Nephron progenitor cell (in vitro differentiated cells): ENCODE results near the gene FPGT.

Experiments used
- DNase-seq: peaks from one replicate; pipeline ENCODE4 v3.0.0; 2021
- H3K27ac Mint-ChIP-seq: 2 replicates; pipeline ENCODE4 v1.8.0; 2021; ENCODE audit warnings: mild to moderate bottlenecking, moderate library complexity, mixed read lengths
- H3K27me3 Mint-ChIP-seq: 2 replicates; pipeline ENCODE4 v1.8.0; 2021; ENCODE audit warnings: mild to moderate bottlenecking, low read depth, mixed read lengths; ENCODE audit not compliant: poor library complexity
- H3K36me3 Mint-ChIP-seq: 2 replicates; pipeline ENCODE4 v1.8.0; 2021; ENCODE audit warnings: low read depth, mixed read lengths
- H3K4me1 Mint-ChIP-seq: 2 replicates; pipeline ENCODE4 v1.8.0; 2021; ENCODE audit warnings: mixed read lengths
- H3K4me3 Mint-ChIP-seq: 2 replicates; pipeline ENCODE4 v1.8.0; 2021; ENCODE audit warnings: mild to moderate bottlenecking, moderate library complexity, mixed read lengths
- H3K9me3 Mint-ChIP-seq: 2 replicates; pipeline ENCODE4 v1.8.0; 2021; ENCODE audit warnings: mild to moderate bottlenecking, moderate library complexity, mixed read lengths
- TF ChIP-seq, protein P1 (sequence below): fragments of 200-600 bp; sonication (generic); IDR thresholded peaks from 2 replicates; pipeline ENCODE4 v1.5.0; 2021; ENCODE audit warnings: antibody characterized with exemption

The FPGT gene

DNA sequence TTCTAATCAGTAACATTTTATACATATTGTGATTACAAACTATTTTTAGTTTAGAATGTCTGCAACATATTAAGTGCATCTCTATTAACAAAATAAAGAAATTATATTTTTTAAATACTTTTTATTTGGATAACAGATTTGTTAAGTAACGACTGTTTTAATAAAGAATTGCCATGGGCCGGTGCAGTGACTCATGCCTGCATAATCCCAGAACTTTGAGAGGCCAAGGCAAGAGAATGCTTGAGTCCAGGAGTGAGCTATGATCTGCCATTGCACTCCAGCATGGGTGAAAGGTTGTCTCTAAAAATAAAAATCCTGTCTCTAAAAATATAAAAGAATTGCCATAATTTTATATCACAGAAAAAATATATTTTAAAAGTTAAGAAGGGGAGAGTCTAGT, 4.1 kb upstream of the FPGT start:
- Mint-ChIP-seq H3K36me3 (no peaks in the 10 kb centered on the region), H3K27ac (no peak overlapping the region), H3K9me3 (no peaks in the 10 kb centered on the region), H3K4me3 (no peak overlapping the region), H3K27me3 (peaks cover 3% of the 10 kb centered on the region), H3K4me1 (peaks cover 6% of the 10 kb centered on the region)
- TF ChIP-seq, protein P1, sequence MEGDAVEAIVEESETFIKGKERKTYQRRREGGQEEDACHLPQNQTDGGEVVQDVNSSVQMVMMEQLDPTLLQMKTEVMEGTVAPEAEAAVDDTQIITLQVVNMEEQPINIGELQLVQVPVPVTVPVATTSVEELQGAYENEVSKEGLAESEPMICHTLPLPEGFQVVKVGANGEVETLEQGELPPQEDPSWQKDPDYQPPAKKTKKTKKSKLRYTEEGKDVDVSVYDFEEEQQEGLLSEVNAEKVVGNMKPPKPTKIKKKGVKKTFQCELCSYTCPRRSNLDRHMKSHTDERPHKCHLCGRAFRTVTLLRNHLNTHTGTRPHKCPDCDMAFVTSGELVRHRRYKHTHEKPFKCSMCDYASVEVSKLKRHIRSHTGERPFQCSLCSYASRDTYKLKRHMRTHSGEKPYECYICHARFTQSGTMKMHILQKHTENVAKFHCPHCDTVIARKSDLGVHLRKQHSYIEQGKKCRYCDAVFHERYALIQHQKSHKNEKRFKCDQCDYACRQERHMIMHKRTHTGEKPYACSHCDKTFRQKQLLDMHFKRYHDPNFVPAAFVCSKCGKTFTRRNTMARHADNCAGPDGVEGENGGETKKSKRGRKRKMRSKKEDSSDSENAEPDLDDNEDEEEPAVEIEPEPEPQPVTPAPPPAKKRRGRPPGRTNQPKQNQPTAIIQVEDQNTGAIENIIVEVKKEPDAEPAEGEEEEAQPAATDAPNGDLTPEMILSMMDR: no peak
- no peak for DNase-seq

DNA sequence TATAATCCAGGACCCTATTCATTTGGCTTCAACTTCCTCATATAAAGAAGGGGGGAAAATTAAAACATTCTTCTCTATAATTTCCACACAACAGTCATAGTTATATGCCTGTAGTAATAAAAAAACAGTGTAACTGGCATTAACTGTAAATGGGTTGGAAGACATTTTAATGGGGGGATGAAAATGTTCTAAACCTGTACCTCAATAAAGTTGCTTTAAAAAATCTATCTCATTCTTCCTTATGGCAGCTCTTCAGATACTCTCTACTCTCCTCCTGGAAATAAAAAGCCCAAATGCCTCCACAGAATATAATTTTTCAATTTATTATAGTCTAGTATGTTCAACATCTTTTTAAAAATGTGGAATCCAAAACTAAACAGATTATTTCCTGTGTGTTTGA, 2.7 kb upstream of the FPGT start:
- H3K27me3 Mint-ChIP-seq: peaks cover 3% of the 10 kb centered on the region
- H3K27ac Mint-ChIP-seq: no peak overlapping the region
- peaks cover 6% of the 10 kb centered on the region for H3K4me1 Mint-ChIP-seq
- H3K36me3 Mint-ChIP-seq: peaks cover 4% of the 10 kb centered on the region
- H3K9me3 Mint-ChIP-seq: no peaks in the 10 kb centered on the region
- no peak for DNase-seq
- H3K4me3 Mint-ChIP-seq: no peak overlapping the region
- TF ChIP-seq, protein P1: no peak

GRCh38 chr1:74197255-74197654, 787 bp upstream of the FPGT start:
- peaks cover 3% of the 10 kb centered on the region for H3K27me3 Mint-ChIP-seq
- H3K4me3 Mint-ChIP-seq: peak overlapping the region; percentile 90
- peaks cover 6% of the 10 kb centered on the region for H3K4me1 Mint-ChIP-seq
- TF ChIP-seq, protein P1: no peak
- no peak for DNase-seq
- peak overlapping the region; percentile 97 for H3K27ac Mint-ChIP-seq
- H3K9me3 Mint-ChIP-seq: no peaks in the 10 kb centered on the region
- peaks cover 9% of the 10 kb centered on the region for H3K36me3 Mint-ChIP-seq

- no peak overlapping the region for H3K27ac Mint-ChIP-seq
- H3K36me3 Mint-ChIP-seq: peaks cover 12% of the 10 kb centered on the region
- H3K4me1 Mint-ChIP-seq: peaks cover 6% of the 10 kb centered on the region
- no peak for DNase-seq
- TF ChIP-seq, protein P1: no peak
- peak overlapping the region; percentile 90 for H3K4me3 Mint-ChIP-seq
- no peaks in the 10 kb centered on the region for H3K9me3 Mint-ChIP-seq
- peaks cover 8% of the 10 kb centered on the region for H3K27me3 Mint-ChIP-seq
These were observed 1.5 kb downstream of the FPGT start for GRCh38 chr1:74199504-74199903.

GRCh38 chr1:74205266-74205665, 7.2 kb downstream of the FPGT start:
- no peak for DNase-seq
- H3K4me3 Mint-ChIP-seq: no peak overlapping the region
- H3K36me3 Mint-ChIP-seq: peaks cover 12% of the 10 kb centered on the region
- H3K27me3 Mint-ChIP-seq: peaks cover 5% of the 10 kb centered on the region
- H3K9me3 Mint-ChIP-seq: peaks cover under 1% of the 10 kb centered on the region
- no peak overlapping the region for H3K27ac Mint-ChIP-seq
- TF ChIP-seq, protein P1: no peak
- no peaks in the 10 kb centered on the region for H3K4me1 Mint-ChIP-seq

DNA sequence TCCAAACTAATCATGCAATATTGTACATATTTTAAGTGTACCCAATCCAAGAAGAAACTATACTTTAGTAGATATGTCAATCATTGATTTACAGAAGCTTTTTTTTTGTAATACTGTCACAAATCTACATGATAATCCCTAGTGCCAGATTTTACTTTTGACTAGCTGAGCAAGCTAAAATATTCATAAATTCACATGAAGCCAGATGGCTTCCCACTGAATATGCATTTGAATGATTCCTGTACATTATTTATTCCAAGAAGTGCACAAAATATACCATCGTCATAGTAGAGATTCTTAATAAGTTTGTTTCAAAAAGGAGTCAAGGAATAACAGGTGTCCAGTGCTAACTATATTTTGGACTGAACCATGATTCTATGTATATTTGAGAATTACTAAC, 17.2 kb downstream of the FPGT start:
- peaks cover 3% of the 10 kb centered on the region for H3K27me3 Mint-ChIP-seq
- TF ChIP-seq, protein P1: no peak
- H3K9me3 Mint-ChIP-seq: peaks cover 4% of the 10 kb centered on the region

More for the DNA sequence above, 17.2 kb downstream of the FPGT start:
- H3K4me3 Mint-ChIP-seq: no peak overlapping the region
- H3K4me1 Mint-ChIP-seq: no peaks in the 10 kb centered on the region
- DNase-seq: no peak
- no peak overlapping the region for H3K27ac Mint-ChIP-seq
- no peaks in the 10 kb centered on the region for H3K36me3 Mint-ChIP-seq
